ENCODE data around the gene DOCK4.

The DOCK4 gene

GRCh38 chr7:111735661-111736551 is 470.3 kb downstream of the DOCK4 start:
- DNase-seq (ENCODE audit: low read depth, low spot score) = peak; percentile 31

GRCh38 chr7:111734954-111735660 is 471.1 kb downstream of the DOCK4 start:
- peak; percentile 40 for DNase-seq (ENCODE audit: low read depth, low spot score)

GRCh38 chr7:111732923-111733322 is 473.3 kb downstream of the DOCK4 start:
- no peak for DNase-seq (ENCODE audit: low read depth, low spot score)

GRCh38 chr7:111730476-111731300 is 475.5 kb downstream of the DOCK4 start:
- no peak for DNase-seq (ENCODE audit: low read depth, low spot score)

- no peak for DNase-seq (ENCODE audit: low read depth, low spot score)
These were observed 476.1 kb downstream of the DOCK4 start for GRCh38 chr7:111730057-111730456.

- no peak for DNase-seq (ENCODE audit: low read depth, low spot score)
These were observed 476.7 kb downstream of the DOCK4 start for GRCh38 chr7:111729483-111729882.

- no peak for DNase-seq (ENCODE audit: low read depth, low spot score)
These were observed 477.6 kb downstream of the DOCK4 start for GRCh38 chr7:111728635-111728995.

- DNase-seq (ENCODE audit: low read depth, low spot score) = no peak
These were observed 478.1 kb downstream of the DOCK4 start for GRCh38 chr7:111727905-111728634.

GRCh38 chr7:111718886-111719285 is 487.3 kb downstream of the DOCK4 start:
- no peak for DNase-seq (ENCODE audit: low read depth, low spot score)

- DNase-seq (ENCODE audit: low read depth, low spot score) = no peak
These were observed 494.7 kb downstream of the DOCK4 start for GRCh38 chr7:111711426-111712065.

GRCh38 chr7:111710839-111711380 is 495.3 kb downstream of the DOCK4 start:
- DNase-seq (ENCODE audit: low read depth, low spot score) = no peak

- DNase-seq (ENCODE audit: low read depth, low spot score) = no peak
These were observed 498.1 kb downstream of the DOCK4 start for GRCh38 chr7:111708072-111708471.

GRCh38 chr7:111705807-111706206 is 500.4 kb downstream of the DOCK4 start:
- DNase-seq (ENCODE audit: low read depth, low spot score) = no peak

- DNase-seq (ENCODE audit: low read depth, low spot score) = no peak
These were observed 508.4 kb downstream of the DOCK4 start for GRCh38 chr7:111697771-111698170.

- DNase-seq (ENCODE audit: low read depth, low spot score) = no peak
These were observed 511.8 kb downstream of the DOCK4 start for GRCh38 chr7:111694376-111694775.

- DNase-seq (ENCODE audit: low read depth, low spot score) = no peak
These were observed 515.7 kb downstream of the DOCK4 start for GRCh38 chr7:111690364-111691111.

- no peak for DNase-seq (ENCODE audit: low read depth, low spot score)
These were observed 520.9 kb downstream of the DOCK4 start for GRCh38 chr7:111685349-111685748.

GRCh38 chr7:111682588-111683340 is 523.4 kb downstream of the DOCK4 start:
- DNase-seq (ENCODE audit: low read depth, low spot score) = no peak

GRCh38 chr7:111681242-111681641 is 525.0 kb downstream of the DOCK4 start:
- DNase-seq (ENCODE audit: low read depth, low spot score) = no peak
